Measurements from ENCODE around the gene GSC. TPM values are rescaled to one million over a fixed set of nuclear protein-coding genes. Genes with fewer than 3 reads are reported as not detected.
"Not testable (repeated sequence)": the region's sequence is repeated elsewhere in the genome, so short reads cannot be mapped to it uniquely, and the experiment has no call there.

Gene GSC
- total and polyA plus RNA-seq, 2 donors (not counting 1 experiment from before 2014, with no cell fraction given), result 0.05 to 0.17 TPM

DNA sequence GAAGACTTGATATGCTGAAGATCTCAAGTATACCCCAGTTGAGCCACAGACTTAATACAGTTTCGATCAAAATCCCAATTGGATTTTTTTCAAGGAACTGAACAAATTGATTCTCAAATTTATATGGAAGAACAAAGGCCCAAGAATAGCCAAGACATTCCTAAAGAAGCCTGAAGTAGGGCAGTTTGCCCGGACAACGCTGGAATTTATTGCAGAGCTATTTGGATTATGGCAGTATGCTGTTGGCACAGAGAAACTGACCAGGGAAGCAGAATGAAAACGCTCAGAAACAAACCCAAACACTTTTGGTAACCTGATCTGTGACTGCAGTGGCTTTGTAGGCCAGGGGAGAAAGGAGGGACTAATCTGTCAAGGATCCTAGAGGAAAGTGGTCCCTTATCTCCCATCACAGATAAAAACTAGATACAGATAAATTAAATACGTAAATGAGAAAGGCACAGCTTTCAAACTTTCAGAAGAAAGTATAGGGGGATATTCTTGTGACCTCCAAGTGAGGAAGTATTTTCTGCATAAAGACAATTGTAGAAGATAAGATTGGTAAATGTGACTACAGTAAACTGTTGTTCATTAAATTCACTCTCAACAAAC lies 35.9 kb upstream of the GSC start:
- no peaks in the 10 kb centered on the region for H3K36me3 ChIP-seq (ENCODE audit: control insufficient read depth, insufficient read depth, low read length)
- TF ChIP-seq, protein P1, sequence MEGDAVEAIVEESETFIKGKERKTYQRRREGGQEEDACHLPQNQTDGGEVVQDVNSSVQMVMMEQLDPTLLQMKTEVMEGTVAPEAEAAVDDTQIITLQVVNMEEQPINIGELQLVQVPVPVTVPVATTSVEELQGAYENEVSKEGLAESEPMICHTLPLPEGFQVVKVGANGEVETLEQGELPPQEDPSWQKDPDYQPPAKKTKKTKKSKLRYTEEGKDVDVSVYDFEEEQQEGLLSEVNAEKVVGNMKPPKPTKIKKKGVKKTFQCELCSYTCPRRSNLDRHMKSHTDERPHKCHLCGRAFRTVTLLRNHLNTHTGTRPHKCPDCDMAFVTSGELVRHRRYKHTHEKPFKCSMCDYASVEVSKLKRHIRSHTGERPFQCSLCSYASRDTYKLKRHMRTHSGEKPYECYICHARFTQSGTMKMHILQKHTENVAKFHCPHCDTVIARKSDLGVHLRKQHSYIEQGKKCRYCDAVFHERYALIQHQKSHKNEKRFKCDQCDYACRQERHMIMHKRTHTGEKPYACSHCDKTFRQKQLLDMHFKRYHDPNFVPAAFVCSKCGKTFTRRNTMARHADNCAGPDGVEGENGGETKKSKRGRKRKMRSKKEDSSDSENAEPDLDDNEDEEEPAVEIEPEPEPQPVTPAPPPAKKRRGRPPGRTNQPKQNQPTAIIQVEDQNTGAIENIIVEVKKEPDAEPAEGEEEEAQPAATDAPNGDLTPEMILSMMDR (conservative IDR thresholded peaks at IDR 0.05 in 1 of 2, IDR thresholded peaks at IDR 0.05 in 1 of 2; ENCODE audit: low read depth in 1 of 2, low read length in 2 of 2), result no peak
- TF ChIP-seq EZH2 (IDR thresholded peaks at IDR 0.05; ENCODE audit: low read length, missing control alignments), result no peak
- no peaks in the 10 kb centered on the region for H3K4me1 ChIP-seq (ENCODE audit: control insufficient read depth, extremely low read depth, insufficient read depth, low read length)
- no peaks in the 10 kb centered on the region for H3K79me2 ChIP-seq (ENCODE audit: control insufficient read depth, insufficient read depth, low read length)
- no peaks in the 10 kb centered on the region for H4K20me1 ChIP-seq (ENCODE audit: control insufficient read depth, extremely low read depth, insufficient read depth, low read length)
- DNase-seq (ENCODE audit: low read depth in 2 of 2), result peak in 1 of 2 donors; percentile 23
- no peaks in the 10 kb centered on the region for H3K27me3 ChIP-seq (ENCODE audit: control insufficient read depth, insufficient read depth, low read length)
- no peak overlapping the region for H3K4me3 ChIP-seq (replicated peaks in 1 of 4; ENCODE audit: control extremely low read depth in 1 of 4, insufficient read depth in 1 of 4, low read depth in 3 of 4, low read length in 4 of 4)
- H2AFZ ChIP-seq (ENCODE audit: low read length), result no peak overlapping the region
- H3K9ac ChIP-seq (ENCODE audit: insufficient read depth, low read length), result no peak overlapping the region
- H3K4me2 ChIP-seq (ENCODE audit: extremely low read depth, insufficient read depth, low read length), result no peak overlapping the region
- H3K27ac ChIP-seq (ENCODE audit: insufficient read depth, low read length), result no peak overlapping the region
- no peaks in the 10 kb centered on the region for H3K9me3 ChIP-seq (ENCODE audit: control insufficient read depth, insufficient read depth, low read depth, low read length)

DNA sequence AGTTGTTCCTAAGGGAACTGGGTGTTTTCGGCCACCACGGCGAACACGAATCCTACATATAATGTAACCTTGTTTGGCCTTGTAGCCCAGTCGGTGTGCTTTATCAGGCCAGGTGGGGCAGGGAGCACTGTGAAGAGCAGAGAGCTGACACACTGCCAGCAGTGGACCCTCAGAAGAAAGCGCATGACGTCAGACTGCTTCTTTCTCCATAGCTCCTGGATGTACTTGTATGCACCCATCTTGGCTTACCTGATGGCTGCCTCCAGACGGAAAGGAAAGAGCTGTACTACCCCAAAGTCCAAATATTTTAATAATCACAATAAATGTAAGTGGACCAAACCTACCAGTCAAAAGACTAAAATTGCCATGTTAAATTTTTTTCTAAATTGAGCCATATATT lies 31.3 kb upstream of the GSC start:
- no peak for TF ChIP-seq EZH2 (IDR thresholded peaks at IDR 0.05; ENCODE audit: low read length, missing control alignments)
- TF ChIP-seq, protein P1 (conservative IDR thresholded peaks at IDR 0.05 in 1 of 2, IDR thresholded peaks at IDR 0.05 in 1 of 2; ENCODE audit: low read depth in 1 of 2, low read length in 2 of 2), result no peak
- Histone ChIP-seq H3K9me3 (ENCODE audit: control insufficient read depth, insufficient read depth, low read depth, low read length) (no peaks in the 10 kb centered on the region), H3K27ac (ENCODE audit: insufficient read depth, low read length) (no peak overlapping the region), H3K4me2 (ENCODE audit: extremely low read depth, insufficient read depth, low read length) (no peak overlapping the region), H4K20me1 (ENCODE audit: control insufficient read depth, extremely low read depth, insufficient read depth, low read length) (no peaks in the 10 kb centered on the region), H3K27me3 (ENCODE audit: control insufficient read depth, insufficient read depth, low read length) (no peaks in the 10 kb centered on the region), H3K36me3 (ENCODE audit: control insufficient read depth, insufficient read depth, low read length) (no peaks in the 10 kb centered on the region), H3K79me2 (ENCODE audit: control insufficient read depth, insufficient read depth, low read length) (no peaks in the 10 kb centered on the region), H3K4me1 (ENCODE audit: control insufficient read depth, extremely low read depth, insufficient read depth, low read length) (no peaks in the 10 kb centered on the region), H3K4me3 (replicated peaks in 1 of 4; ENCODE audit: control extremely low read depth in 1 of 4, insufficient read depth in 1 of 4, low read depth in 3 of 4, low read length in 4 of 4) (no peak overlapping the region), H2AFZ (ENCODE audit: low read length) (no peak overlapping the region), H3K9ac (ENCODE audit: insufficient read depth, low read length) (no peak overlapping the region)
- no peak for DNase-seq (ENCODE audit: low read depth in 2 of 2)

DNA sequence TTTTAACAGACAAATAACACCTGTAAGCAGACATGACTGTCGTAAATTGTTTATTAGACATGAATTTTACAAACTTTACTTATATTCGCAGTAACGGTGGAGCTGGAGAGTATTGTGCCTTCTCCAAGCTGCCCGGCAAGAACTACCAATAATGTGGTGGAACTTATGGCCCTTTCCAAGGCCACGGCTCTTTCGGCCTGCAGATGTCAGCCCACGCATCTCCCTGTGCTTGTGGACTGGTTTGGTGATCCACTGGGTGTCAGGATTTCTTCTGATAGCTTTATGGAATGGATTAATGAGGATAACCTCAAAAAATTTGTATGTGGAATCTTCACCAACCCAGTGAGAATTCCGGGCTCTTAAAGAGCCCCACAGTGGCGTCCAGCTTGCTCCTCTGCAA lies 30.9 kb upstream of the GSC start:
- not testable (repeated sequence) for H3K36me3 ChIP-seq (ENCODE audit: control insufficient read depth, insufficient read depth, low read length); H3K79me2 ChIP-seq (ENCODE audit: control insufficient read depth, insufficient read depth, low read length); H3K27ac ChIP-seq (ENCODE audit: insufficient read depth, low read length); DNase-seq (ENCODE audit: low read depth in 2 of 2); H4K20me1 ChIP-seq (ENCODE audit: control insufficient read depth, extremely low read depth, insufficient read depth, low read length); H3K4me1 ChIP-seq (ENCODE audit: control insufficient read depth, extremely low read depth, insufficient read depth, low read length); H3K27me3 ChIP-seq (ENCODE audit: control insufficient read depth, insufficient read depth, low read length); H3K9me3 ChIP-seq (ENCODE audit: control insufficient read depth, insufficient read depth, low read depth, low read length); H2AFZ ChIP-seq (ENCODE audit: low read length); H3K4me2 ChIP-seq (ENCODE audit: extremely low read depth, insufficient read depth, low read length); H3K9ac ChIP-seq (ENCODE audit: insufficient read depth, low read length); H3K4me3 ChIP-seq (replicated peaks in 1 of 4; ENCODE audit: control extremely low read depth in 1 of 4, insufficient read depth in 1 of 4, low read depth in 3 of 4, low read length in 4 of 4)

Measured in fibroblast of lung (primary cell).